ENCODE results near the gene COL6A1. TPM values are rescaled to one million over a fixed set of nuclear protein-coding genes. Genes with fewer than 3 reads are reported as not detected.

The COL6A1 gene
- total RNA-seq, 1 experiment from 2014 or later: 87.5 TPM

- POLR2A ChIA-PET: no interaction called here
- H3K36me3 ChIP-seq (ENCODE audit: control insufficient read depth in 1 of 2, insufficient read depth in 2 of 2, low read length in 2 of 2): no peaks in the 10 kb centered on the region
Observed at GRCh38 chr21:46041183-46041582, 59.6 kb downstream of the COL6A1 start.

More at GRCh38 chr21:46041183-46041582, 59.6 kb downstream of the COL6A1 start:
- Histone ChIP-seq H3K9ac (ENCODE audit: low read length) (no peak overlapping the region), H3K4me3 (replicated peaks in 1 of 2; ENCODE audit: low read depth in 1 of 2, low read length in 2 of 2) (no peak overlapping the region), H3K27me3 (ENCODE audit: insufficient read depth, low read length) (no peaks in the 10 kb centered on the region), H3K27ac (ENCODE audit: low read depth, low read length) (no peak overlapping the region), H2AFZ (ENCODE audit: low read depth, low read length, poor library complexity, severe bottlenecking) (no peak overlapping the region), H3K79me2 (ENCODE audit: insufficient read depth, low read length) (no peaks in the 10 kb centered on the region), H4K20me1 (ENCODE audit: insufficient read depth) (no peaks in the 10 kb centered on the region), H3K4me1 (ENCODE audit: control insufficient read depth in 1 of 2, insufficient read depth in 2 of 2, low read length in 2 of 2) (no peaks in the 10 kb centered on the region), H3K9me2 (ENCODE audit: insufficient read depth) (no peaks in the 10 kb centered on the region), H3K4me2 (ENCODE audit: low read length) (no peak overlapping the region), H3K9me3 (ENCODE audit: control insufficient read depth in 1 of 2, insufficient read depth in 1 of 2, low read depth in 1 of 2, low read length in 2 of 2) (no peaks in the 10 kb centered on the region)
- DNase-seq (ENCODE audit: low read depth, low spot score) (no peak), ATAC-seq (no peak)
- TF ChIP-seq ELF1 (IDR thresholded peaks at IDR 0.05; ENCODE audit: borderline replicate concordance, low read depth) (no peak), POLR2AphosphoS5 (IDR thresholded peaks at IDR 0.05; ENCODE audit: low read depth, low read length) (no peak), EZH2phosphoT487 (IDR thresholded peaks at IDR 0.05; ENCODE audit: borderline replicate concordance) (no peak), RAD21 (IDR thresholded peaks at IDR 0.05; ENCODE audit: low read depth) (no peak), SP1 (IDR thresholded peaks at IDR 0.05; ENCODE audit: low read depth) (no peak), MAX (IDR thresholded peaks at IDR 0.05) (no peak), EGR1 (IDR thresholded peaks at IDR 0.05; ENCODE audit: low read depth) (no peak), SIN3A (IDR thresholded peaks at IDR 0.05; ENCODE audit: low read depth) (no peak), ZFX (IDR thresholded peaks at IDR 0.05) (no peak), REST (IDR thresholded peaks at IDR 0.05; ENCODE audit: low read depth) (no peak)
- ChIA-PET CTCF (no interaction called here), RAD21 (ENCODE audit: low non-redundant PET in 1 of 2, low total read pairs in 2 of 2, uncharacterized antibody in 2 of 2, unreplicated experiment in 2 of 2) (no interaction called here)
- no TSS peak for BruUV-seq (replicated peaks)
- intact Hi-C loops (cut with micrococcal nuclease): no loop called here
